B cell (primary cell): ENCODE measurements around the gene SATL1. TPM values are rescaled to one million over a fixed set of nuclear protein-coding genes. Genes with fewer than 3 reads are reported as not detected.
"Not testable (repeated sequence)": the region's sequence is repeated elsewhere in the genome, so short reads cannot be mapped to it uniquely, and the experiment has no call there.

Experiments used
- ATAC-seq: fragments of 200-7000 bp; cut with Tn5 transposase; one replicate; pipeline ENCODE4 v1.10.0; 2021; ENCODE audit warnings: low read depth, mild to moderate bottlenecking, moderate number of reproducible peaks, moderate library complexity
- CTCF ChIA-PET: fragments of 350-600 bp; sonication (Branson Sonifier 250); formaldehyde crosslinking; loops from one replicate; lab custom pipeline; 2021; ENCODE audit warnings: antibody characterized with exemption, inconsistent platforms; lab: Charles Lee
- POLR2A ChIA-PET: fragments of 350-600 bp; sonication (Branson Sonifier 250); formaldehyde crosslinking; loops from one replicate; lab custom pipeline; 2021; ENCODE audit warnings: antibody characterized with exemption; lab: Charles Lee
- DNase-seq: peaks from one replicate; pipeline ENCODE4 v3.0.0; 2013
- H2AFZ ChIP-seq: 2 replicates; pipeline ENCODE4 v1.6.1; 2012; ENCODE audit warnings: mild to moderate bottlenecking, low read depth, low read length; ENCODE audit not compliant: insufficient read depth, poor library complexity, severe bottlenecking
- H3K27ac ChIP-seq, 2 donors: 1 replicate in 1 of 2; 2 replicates in 1 of 2; pipeline ENCODE4 v1.5.1; 2012 to 2013; ENCODE audit warnings: low read length in 2 of 2, mild to moderate bottlenecking in 2 of 2, moderate library complexity in 1 of 2
- H3K27me3 ChIP-seq, 4 experiments: fragments of 200-600 bp in 1 of 4; sonication (generic) in 1 of 4; replicated peaks in 1 of 4; 1 replicate in 2 of 4; 2 replicates in 2 of 4; pipeline versions ENCODE4 v1.6.1 to v1.7.0; 2013 to 2016; ENCODE audit warnings: low read length in 3 of 4, mild to moderate bottlenecking in 2 of 4, mixed read lengths in 1 of 4, moderate library complexity in 1 of 4; ENCODE audit not compliant: insufficient read depth in 4 of 4, control insufficient read depth in 3 of 4; ENCODE audit errors: control extremely low read depth in 1 of 4
- H3K36me3 ChIP-seq, 2 experiments: replicated peaks in 1 of 2; 1 replicate in 1 of 2; 2 replicates in 1 of 2; pipeline versions ENCODE4 v1.6.1 to v1.7.1; 2013; ENCODE audit warnings: low read length in 1 of 2; ENCODE audit not compliant: insufficient read depth in 2 of 2, control insufficient read depth in 1 of 2; ENCODE audit errors: control extremely low read depth in 1 of 2, extremely low read depth in 1 of 2
- H3K4me1 ChIP-seq, 2 donors: fragments of 200-600 bp in 1 of 2; sonication (generic) in 1 of 2; 1 replicate in 1 of 2; 2 replicates in 1 of 2; pipeline versions ENCODE4 v1.5.1 to v1.6.1; 2013 to 2017; ENCODE audit warnings: low read length in 2 of 2; ENCODE audit not compliant: control insufficient read depth in 2 of 2, insufficient read depth in 2 of 2
- H3K4me2 ChIP-seq: replicated peaks from 2 replicates; pipeline ENCODE3; 2012; ENCODE audit warnings: mild to moderate bottlenecking, low read depth, low read length; ENCODE audit not compliant: poor library complexity, severe bottlenecking
- H3K4me3 ChIP-seq, 5 experiments: fragments of 200-600 bp in 1 of 5; sonication (generic) in 1 of 5; 1 replicate in 3 of 5; 2 replicates in 2 of 5; pipeline versions ENCODE4 v1.5.1 to v1.7.0; 2011 to 2016; ENCODE audit warnings: low read length in 4 of 5, mild to moderate bottlenecking in 4 of 5, low read depth in 2 of 5, control low read depth in 1 of 5, moderate library complexity in 1 of 5; ENCODE audit not compliant: insufficient read depth in 1 of 5; ENCODE audit errors: control extremely low read depth in 1 of 5, extremely low read depth in 1 of 5
- H3K79me2 ChIP-seq: fragments of 200-600 bp; sonication (generic); one replicate; pipeline ENCODE4 v1.6.0; 2016; ENCODE audit warnings: low read length; ENCODE audit not compliant: control insufficient read depth, insufficient read depth
- H3K9ac ChIP-seq: fragments of 200-600 bp; sonication (generic); 2 replicates; pipeline ENCODE4 v1.6.1; 2017; ENCODE audit warnings: mild to moderate bottlenecking, low read length, moderate library complexity
- H3K9me3 ChIP-seq, 3 donors: one replicate each; pipeline versions ENCODE4 v1.6.1 to v1.7.1; 2013; ENCODE audit warnings: low read length in 2 of 3; ENCODE audit not compliant: control insufficient read depth in 2 of 3, insufficient read depth in 1 of 3; ENCODE audit errors: control extremely low read depth in 1 of 3
- H4K20me1 ChIP-seq: 2 replicates; pipeline ENCODE4 v1.6.0; 2012; ENCODE audit warnings: mild to moderate bottlenecking, low read length; ENCODE audit not compliant: insufficient read depth, control insufficient read depth, poor library complexity, severe bottlenecking
- H3K27ac Mint-ChIP-seq: one replicate; pipeline ENCODE4 v1.8.0; 2021; ENCODE audit warnings: mixed read lengths
- H3K27me3 Mint-ChIP-seq: one replicate; pipeline ENCODE4 v1.8.0; 2021; ENCODE audit warnings: mixed read lengths
- H3K4me1 Mint-ChIP-seq: one replicate; pipeline ENCODE4 v1.8.0; 2021; ENCODE audit warnings: mixed read lengths
- H3K4me3 Mint-ChIP-seq: one replicate; pipeline ENCODE4 v1.8.0; 2021; ENCODE audit warnings: mixed read lengths
- H3K9me3 Mint-ChIP-seq: one replicate; pipeline ENCODE4 v1.8.0; 2022; ENCODE audit warnings: mixed read lengths; ENCODE audit not compliant: insufficient read depth
- EZH2 ChIP-seq: IDR thresholded peaks from 2 replicates; pipeline ENCODE4 v1.6.1; 2012; ENCODE audit warnings: borderline replicate concordance, low read depth, mild to moderate bottlenecking, moderate library complexity, low read length; ENCODE audit not compliant: insufficient read depth, poor library complexity, severe bottlenecking
- WGBS: methylation state at CpG from one replicate; pipeline ENCODE4 v1.1.5; 2013; ENCODE audit warnings: missing lambda C conversion rate; ENCODE audit not compliant: insufficient coverage; 5-methylcytosine and 5-hydroxymethylcytosine counted together
- intact Hi-C: fragments of 100-400 bp; cut with micrococcal nuclease; formaldehyde crosslinking; loops from one replicate; pipeline ENCODE4 v1.10.0; 2022
- polyA plus RNA-seq: library from polyadenylated mRNA; depleted of rRNA; stranded (reverse); fragments of >200 nt; gene quantifications from 2 replicates; pipeline ENCODE4 v1.2.3, GENCODE V29; 2012
- total RNA-seq, 2 donors: library from RNA; stranded (reverse); fragments of 120-200 nt in 1 of 2; gene quantifications; 1 replicate in 1 of 2; 2 replicates in 1 of 2; pipeline versions ENCODE4 v1.2.3 to v1.2.4, GENCODE V29; 2013 to 2022
- TF ChIP-seq, protein P1 (sequence below): fragments of 200-600 bp; IDR thresholded peaks from one replicate; pipeline ENCODE4 v1.8.0; 2022; ENCODE audit warnings: antibody characterized with exemption, mild to moderate bottlenecking

SATL1 gene
- total and polyA plus RNA-seq, 2 donors (not counting 1 experiment from before 2014, with no cell fraction given) = 0.04 TPM; not detected in 1

- H4K20me1 ChIP-seq = no peaks in the 10 kb centered on the region
- Mint-ChIP-seq H3K27ac (no peak overlapping the region), H3K4me3 (no peak overlapping the region), H3K27me3 (no peaks in the 10 kb centered on the region), H3K4me1 (no peaks in the 10 kb centered on the region), H3K9me3 (no peaks in the 10 kb centered on the region)
- no peaks in the 10 kb centered on the region for H3K36me3 ChIP-seq
- CTCF ChIA-PET = interaction anchor here (0.7 to 1.7 kb wide), 8 partner anchors 9 to 460 kb away, joined by 3 to 7 read pairs (median 4); no protein-coding TSS in a partner anchor
- H3K4me3 ChIP-seq = no peak overlapping the region
- H3K4me2 ChIP-seq = no peak overlapping the region
- no peak overlapping the region for H2AFZ ChIP-seq
- no CpG with 5 or more reads among the region's 2 CpGs for WGBS
- H3K4me1 ChIP-seq = no peaks in the 10 kb centered on the region
- ATAC-seq (no peak), DNase-seq (peak; percentile 27)
- TF ChIP-seq EZH2 = no peak
- TF ChIP-seq, protein P1, sequence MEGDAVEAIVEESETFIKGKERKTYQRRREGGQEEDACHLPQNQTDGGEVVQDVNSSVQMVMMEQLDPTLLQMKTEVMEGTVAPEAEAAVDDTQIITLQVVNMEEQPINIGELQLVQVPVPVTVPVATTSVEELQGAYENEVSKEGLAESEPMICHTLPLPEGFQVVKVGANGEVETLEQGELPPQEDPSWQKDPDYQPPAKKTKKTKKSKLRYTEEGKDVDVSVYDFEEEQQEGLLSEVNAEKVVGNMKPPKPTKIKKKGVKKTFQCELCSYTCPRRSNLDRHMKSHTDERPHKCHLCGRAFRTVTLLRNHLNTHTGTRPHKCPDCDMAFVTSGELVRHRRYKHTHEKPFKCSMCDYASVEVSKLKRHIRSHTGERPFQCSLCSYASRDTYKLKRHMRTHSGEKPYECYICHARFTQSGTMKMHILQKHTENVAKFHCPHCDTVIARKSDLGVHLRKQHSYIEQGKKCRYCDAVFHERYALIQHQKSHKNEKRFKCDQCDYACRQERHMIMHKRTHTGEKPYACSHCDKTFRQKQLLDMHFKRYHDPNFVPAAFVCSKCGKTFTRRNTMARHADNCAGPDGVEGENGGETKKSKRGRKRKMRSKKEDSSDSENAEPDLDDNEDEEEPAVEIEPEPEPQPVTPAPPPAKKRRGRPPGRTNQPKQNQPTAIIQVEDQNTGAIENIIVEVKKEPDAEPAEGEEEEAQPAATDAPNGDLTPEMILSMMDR = peak; percentile 74
- H3K9ac ChIP-seq = no peak overlapping the region
- no peaks in the 10 kb centered on the region for H3K79me2 ChIP-seq
- H3K27ac ChIP-seq = no peak overlapping the region
- intact Hi-C loops = loop anchor here (1.0 kb wide), 1 partner anchor 459 kb away; no protein-coding TSS in a partner anchor
- H3K9me3 ChIP-seq = no peaks in the 10 kb centered on the region
- POLR2A ChIA-PET = no interaction called here
- no peaks in the 10 kb centered on the region for H3K27me3 ChIP-seq
Measured at GRCh38 chrX:85084770-85085393, 158.7 kb downstream of the SATL1 start.

- ATAC-seq, H3K27me3 Mint-ChIP-seq, H3K4me3 ChIP-seq, POLR2A ChIA-PET, DNase-seq, H3K4me1 Mint-ChIP-seq, H3K9me3 ChIP-seq, H3K9me3 Mint-ChIP-seq, H4K20me1 ChIP-seq, H3K27ac ChIP-seq, H3K4me3 Mint-ChIP-seq, H3K9ac ChIP-seq, H3K36me3 ChIP-seq, H3K27ac Mint-ChIP-seq, intact Hi-C loops, CTCF ChIA-PET, H3K4me2 ChIP-seq, H3K79me2 ChIP-seq, H2AFZ ChIP-seq, H3K27me3 ChIP-seq, H3K4me1 ChIP-seq: not testable (repeated sequence)
- WGBS = no CpG with 5 or more reads among the region's 1 CpG
Measured at GRCh38 chrX:85077247-85077646, 166.3 kb downstream of the SATL1 start.
